ENCODE measurements around the gene FXN. TPM values are rescaled to one million over a fixed set of nuclear protein-coding genes. Genes with fewer than 3 reads are reported as not detected.
"Not testable (repeated sequence)": the region's sequence is repeated elsewhere in the genome, so short reads cannot be mapped to it uniquely, and the experiment has no call there.

The FXN gene
- total and polyA plus RNA-seq, 2 experiments from 2014 or later, result 5.6 to 22.0 TPM

GRCh38 chr9:69093471-69094103, 58.0 kb downstream of the FXN start:
- no peak for DNase-seq

DNA sequence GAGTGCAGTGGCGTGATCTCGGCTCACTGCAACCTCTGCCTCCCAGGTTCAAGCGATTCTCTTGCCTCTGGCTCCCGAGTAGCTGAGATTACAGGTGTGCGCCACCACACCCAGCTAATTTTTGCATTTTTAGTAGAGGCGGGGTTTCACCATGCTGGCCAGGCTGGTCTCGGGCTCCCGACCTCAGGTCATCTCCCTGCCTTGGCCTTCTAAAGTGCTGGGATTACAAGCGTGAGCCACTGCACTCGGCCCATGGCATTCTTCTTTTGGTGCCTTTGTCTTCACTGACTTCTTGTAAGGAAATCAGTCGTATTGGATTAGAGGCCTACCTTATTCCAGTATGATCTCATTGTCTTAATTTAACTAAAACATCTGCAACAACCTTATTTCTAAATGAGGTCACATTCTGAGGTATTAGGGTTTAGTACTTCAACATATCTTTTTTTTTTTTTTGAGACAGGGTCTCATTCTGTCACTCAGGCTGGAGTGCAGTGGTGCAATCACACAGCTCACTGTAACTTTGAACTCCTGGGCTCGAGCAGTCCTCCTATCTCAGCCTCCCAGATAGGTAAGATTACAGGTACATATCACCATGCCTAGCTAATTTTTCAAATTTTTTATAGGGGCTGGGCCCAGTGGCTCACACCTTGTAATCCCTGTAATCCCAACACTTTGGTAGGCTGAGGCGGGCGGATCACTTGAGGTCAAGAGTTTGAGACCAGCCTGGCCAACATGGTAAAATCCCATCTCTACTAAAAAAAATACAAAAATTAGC, 59.0 kb downstream of the FXN start:
- H4K20me1 ChIP-seq (ENCODE audit: insufficient read depth); H3K27me3 ChIP-seq (replicated peaks; ENCODE audit: insufficient read depth); H3K4me2 ChIP-seq (ENCODE audit: unreplicated experiment); H3K27ac ChIP-seq; H3K9me2 ChIP-seq (ENCODE audit: insufficient read depth); H3K36me3 ChIP-seq (ENCODE audit: low read depth); H2AFZ ChIP-seq; H3K4me3 ChIP-seq; H3K4me1 ChIP-seq (ENCODE audit: insufficient read depth); H3K9me3 ChIP-seq (ENCODE audit: low read depth); DNase-seq; H3F3A ChIP-seq (ENCODE audit: insufficient read depth); H3K79me2 ChIP-seq (ENCODE audit: insufficient read depth); H3K9ac ChIP-seq; in situ Hi-C loops (cut with MboI): not testable (repeated sequence)
- 96 to 98% methylated on average over 14 of the region's 14 CpGs for WGBS, 2 experiments (ENCODE audit: low coverage in 1 of 2, low lambda C conversion rate in 2 of 2, missing lambda C conversion rate in 2 of 2)

More at GRCh38 chr9:69093471-69094103, 58.0 kb downstream of the FXN start:
- Histone ChIP-seq H3K36me3 (ENCODE audit: low read depth) (no peaks in the 10 kb centered on the region), H3K9me2 (ENCODE audit: insufficient read depth) (no peaks in the 10 kb centered on the region), H3K9me3 (ENCODE audit: low read depth) (no peaks in the 10 kb centered on the region), H3K4me2 (ENCODE audit: unreplicated experiment) (no peak overlapping the region), H3K27me3 (replicated peaks; ENCODE audit: insufficient read depth) (no peaks in the 10 kb centered on the region), H3K4me1 (ENCODE audit: insufficient read depth) (peaks cover 7% of the 10 kb centered on the region), H3K79me2 (ENCODE audit: insufficient read depth) (no peaks in the 10 kb centered on the region), H3K27ac (no peak overlapping the region), H3K4me3 (no peak overlapping the region), H3K9ac (no peak overlapping the region), H3F3A (ENCODE audit: insufficient read depth) (no peaks in the 10 kb centered on the region), H2AFZ (no peak overlapping the region), H4K20me1 (ENCODE audit: insufficient read depth) (no peaks in the 10 kb centered on the region)
- in situ Hi-C loops (cut with MboI), result no loop called here
- TF ChIP-seq EZH2 (IDR thresholded peaks at IDR 0.05; ENCODE audit: insufficient read depth, poor library complexity, severe bottlenecking) (no peak), EZH2phosphoT487 (IDR thresholded peaks at IDR 0.05; ENCODE audit: insufficient read depth, low read depth) (no peak)
- 81 to 87% methylated on average over 7 of the region's 7 CpGs for WGBS, 2 experiments (ENCODE audit: low coverage in 1 of 2, low lambda C conversion rate in 2 of 2, missing lambda C conversion rate in 2 of 2)

DNA sequence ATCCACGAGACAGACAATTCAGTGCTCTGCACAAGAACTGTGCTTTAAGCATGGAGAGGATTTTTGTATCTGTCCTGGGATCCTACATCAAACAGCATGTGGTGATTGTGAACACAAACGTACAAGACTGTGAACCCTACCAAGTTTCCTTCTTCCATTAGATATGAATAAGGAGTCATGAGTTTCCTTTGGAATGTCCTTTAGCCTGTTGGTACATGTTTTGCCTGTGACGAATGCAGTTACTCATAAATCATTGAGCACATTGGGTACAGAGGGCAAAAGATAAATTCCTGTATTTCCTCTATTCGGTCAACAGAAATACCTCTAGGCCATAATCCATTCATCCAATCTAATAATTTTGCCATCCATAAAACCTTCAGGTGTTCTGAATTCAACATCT, 61.5 kb downstream of the FXN start:
- H3K9me3 ChIP-seq (ENCODE audit: low read depth), result no peaks in the 10 kb centered on the region
- in situ Hi-C loops (cut with MboI), result no loop called here

GRCh38 chr9:69097923-69098593, 62.5 kb downstream of the FXN start:
- Histone ChIP-seq H3K9me2 (ENCODE audit: insufficient read depth) (no peaks in the 10 kb centered on the region), H3K79me2 (ENCODE audit: insufficient read depth) (no peaks in the 10 kb centered on the region), H3K4me3 (no peak overlapping the region), H3F3A (ENCODE audit: insufficient read depth) (no peaks in the 10 kb centered on the region), H3K27me3 (replicated peaks; ENCODE audit: insufficient read depth) (no peaks in the 10 kb centered on the region), H2AFZ (no peak overlapping the region), H3K9ac (no peak overlapping the region), H3K4me2 (ENCODE audit: unreplicated experiment) (no peak overlapping the region), H3K9me3 (ENCODE audit: low read depth) (no peaks in the 10 kb centered on the region), H4K20me1 (ENCODE audit: insufficient read depth) (no peaks in the 10 kb centered on the region), H3K4me1 (ENCODE audit: insufficient read depth) (peaks cover 7% of the 10 kb centered on the region), H3K27ac (no peak overlapping the region), H3K36me3 (ENCODE audit: low read depth) (no peaks in the 10 kb centered on the region)
- no peak for TF ChIP-seq EZH2 (IDR thresholded peaks at IDR 0.05; ENCODE audit: insufficient read depth, poor library complexity, severe bottlenecking)
- TF ChIP-seq EZH2phosphoT487 (IDR thresholded peaks at IDR 0.05; ENCODE audit: insufficient read depth, low read depth), result no peak
- WGBS, 2 experiments (ENCODE audit: low coverage in 1 of 2, low lambda C conversion rate in 2 of 2, missing lambda C conversion rate in 2 of 2), result 95 to 98% methylated on average over 5 of the region's 5 CpGs
- DNase-seq, result no peak
- in situ Hi-C loops (cut with MboI), result no loop called here

More for the DNA sequence above, 61.5 kb downstream of the FXN start:
- H3K4me1 ChIP-seq (ENCODE audit: insufficient read depth), result peaks cover 7% of the 10 kb centered on the region
- no peak overlapping the region for H3K9ac ChIP-seq
- H3K36me3 ChIP-seq (ENCODE audit: low read depth), result no peaks in the 10 kb centered on the region
- no peaks in the 10 kb centered on the region for H3K79me2 ChIP-seq (ENCODE audit: insufficient read depth)
- TF ChIP-seq EZH2 (IDR thresholded peaks at IDR 0.05; ENCODE audit: insufficient read depth, poor library complexity, severe bottlenecking) (no peak), EZH2phosphoT487 (IDR thresholded peaks at IDR 0.05; ENCODE audit: insufficient read depth, low read depth) (no peak)
- peak; percentile 61 for DNase-seq
- no peaks in the 10 kb centered on the region for H3K27me3 ChIP-seq (replicated peaks; ENCODE audit: insufficient read depth)
- H3F3A ChIP-seq (ENCODE audit: insufficient read depth), result no peaks in the 10 kb centered on the region
- peak overlapping the region; percentile 44; the same call in 1 of the 2 replicates for H2AFZ ChIP-seq
- H3K27ac ChIP-seq, result no peak overlapping the region
- no peaks in the 10 kb centered on the region for H4K20me1 ChIP-seq (ENCODE audit: insufficient read depth)
- H3K4me2 ChIP-seq (ENCODE audit: unreplicated experiment), result no peak overlapping the region
- H3K9me2 ChIP-seq (ENCODE audit: insufficient read depth), result no peaks in the 10 kb centered on the region
- WGBS, 2 experiments (ENCODE audit: low coverage in 1 of 2, low lambda C conversion rate in 2 of 2, missing lambda C conversion rate in 2 of 2), result 55 to 60% methylated on average over 4 of the region's 4 CpGs
- no peak overlapping the region for H3K4me3 ChIP-seq

- in situ Hi-C loops (cut with MboI); DNase-seq; H3K36me3 ChIP-seq (ENCODE audit: low read depth); H3K9ac ChIP-seq; H3F3A ChIP-seq (ENCODE audit: insufficient read depth); H3K79me2 ChIP-seq (ENCODE audit: insufficient read depth); H3K27ac ChIP-seq; H3K27me3 ChIP-seq (replicated peaks; ENCODE audit: insufficient read depth); H4K20me1 ChIP-seq (ENCODE audit: insufficient read depth); H3K4me3 ChIP-seq; H3K4me2 ChIP-seq (ENCODE audit: unreplicated experiment); H3K9me2 ChIP-seq (ENCODE audit: insufficient read depth); H2AFZ ChIP-seq; H3K4me1 ChIP-seq (ENCODE audit: insufficient read depth); H3K9me3 ChIP-seq (ENCODE audit: low read depth): not testable (repeated sequence)
- WGBS, 2 experiments (ENCODE audit: low coverage in 1 of 2, low lambda C conversion rate in 2 of 2, missing lambda C conversion rate in 2 of 2), result 88 to 91% methylated on average over 4 to 5 of the region's 7 CpGs
Observed at GRCh38 chr9:69103348-69103996, 67.9 kb downstream of the FXN start.
